Mammary epithelial cell (primary cell): ENCODE results near the gene STPG4.

ENCODE experiments used
- CTCF ChIP-seq, 2 donors: IDR thresholded peaks in 1 of 2; conservative IDR thresholded peaks in 1 of 2; 2 replicates each; pipeline ENCODE4 v1.5.1; 2011 to 2012; ENCODE audit warnings: inconsistent platforms in 2 of 2, low read length in 2 of 2, mild to moderate bottlenecking in 2 of 2, control low read depth in 1 of 2, low read depth in 1 of 2; ENCODE audit not compliant: insufficient read depth in 1 of 2; ENCODE audit errors: extremely low read depth in 1 of 2
- EZH2 ChIP-seq: IDR thresholded peaks from 2 replicates; pipeline ENCODE4 v1.6.1; 2012; ENCODE audit warnings: low read length, inconsistent platforms, borderline replicate concordance

- TF ChIP-seq CTCF (conservative IDR thresholded peaks at IDR 0.05 in 1 of 2, IDR thresholded peaks at IDR 0.05 in 1 of 2; ENCODE audit: extremely low read depth in 1 of 2, insufficient read depth in 1 of 2, low read depth in 1 of 2, low read length in 2 of 2) (no peak), EZH2 (no peak)
These were observed 72.1 kb downstream of the STPG4 start for GRCh38 chr2:47083005-47083404.
